CD1c-positive myeloid dendritic cell (primary cell): ENCODE measurements around the gene KCTD6.

Source experiments
- DNase-seq: peaks from one replicate; pipeline ENCODE4 v3.0.0-alpha.2; 2016; ENCODE audit errors: extremely low spot score

Gene KCTD6

DNA sequence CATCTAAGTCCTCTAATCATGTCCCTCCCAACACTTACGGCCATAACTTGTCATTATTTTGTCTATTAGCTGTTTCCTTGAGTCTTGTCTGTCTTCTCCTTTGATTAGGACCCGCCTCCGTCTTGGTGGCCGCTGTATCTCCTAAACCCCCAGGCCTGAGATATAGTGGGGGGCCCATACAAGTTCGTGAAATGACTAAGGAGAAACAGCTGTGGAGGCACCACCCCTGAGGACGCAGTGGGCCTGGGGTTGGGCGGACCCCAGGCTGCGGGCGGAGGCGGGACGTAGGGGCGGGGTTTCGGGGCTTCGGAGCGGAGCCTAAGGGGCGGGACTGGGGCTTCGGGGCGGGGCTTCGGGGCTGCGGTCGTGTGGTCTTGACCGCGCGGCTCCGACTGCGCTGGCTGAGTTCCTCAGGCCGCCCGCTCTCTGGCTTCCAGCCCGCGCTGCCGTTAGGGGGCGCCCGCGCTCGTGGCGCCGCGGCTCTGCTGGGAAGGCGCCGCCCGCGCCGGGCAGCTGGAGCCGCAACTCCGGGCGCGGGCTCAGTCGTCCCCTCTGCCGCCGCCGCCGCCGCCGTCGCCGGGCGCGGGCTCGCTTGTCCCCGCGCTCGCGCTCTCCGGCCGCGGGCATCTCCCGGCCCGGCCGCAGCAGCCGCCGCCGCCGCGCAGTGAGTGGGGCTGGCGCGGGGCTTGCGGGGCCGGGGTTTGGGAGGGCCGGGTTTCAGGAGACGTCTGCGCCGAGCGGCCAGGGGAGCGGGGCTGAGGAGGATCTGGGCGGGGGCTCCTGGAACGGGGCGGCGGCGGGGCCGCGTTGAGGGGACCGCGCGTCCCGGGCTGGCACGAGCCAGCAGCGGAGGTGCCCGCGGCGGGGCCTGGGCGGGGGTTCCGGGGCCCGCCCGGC lies at the start of gene KCTD6:
KCTD6 (plus strand) TSS at position 591 of the 897 bp plus-strand sequence. CDS start 6,660 bp downstream, outside the sequence.
- DNase-seq, result peak; percentile 97

DNA sequence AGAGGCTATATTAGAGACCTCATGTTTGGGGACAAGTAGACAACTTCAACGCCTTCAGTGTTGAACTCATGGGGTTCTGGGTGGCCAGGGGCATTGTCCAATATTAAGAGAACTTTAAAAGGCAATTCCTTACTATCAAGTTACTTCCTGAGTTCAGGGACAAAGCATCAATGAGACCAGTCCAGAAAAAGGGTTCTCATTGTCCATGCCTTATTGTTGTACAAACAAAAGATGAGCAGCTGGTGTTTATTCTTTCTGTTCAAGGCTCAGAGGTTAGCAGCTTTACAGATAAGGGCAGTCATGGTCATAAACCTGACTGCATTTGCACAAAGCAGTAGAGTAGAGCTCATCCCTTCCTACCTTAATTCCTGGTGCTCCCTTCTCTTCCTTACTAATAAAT lies 39.7 kb upstream of the KCTD6 start:
- no peak for DNase-seq

DNA sequence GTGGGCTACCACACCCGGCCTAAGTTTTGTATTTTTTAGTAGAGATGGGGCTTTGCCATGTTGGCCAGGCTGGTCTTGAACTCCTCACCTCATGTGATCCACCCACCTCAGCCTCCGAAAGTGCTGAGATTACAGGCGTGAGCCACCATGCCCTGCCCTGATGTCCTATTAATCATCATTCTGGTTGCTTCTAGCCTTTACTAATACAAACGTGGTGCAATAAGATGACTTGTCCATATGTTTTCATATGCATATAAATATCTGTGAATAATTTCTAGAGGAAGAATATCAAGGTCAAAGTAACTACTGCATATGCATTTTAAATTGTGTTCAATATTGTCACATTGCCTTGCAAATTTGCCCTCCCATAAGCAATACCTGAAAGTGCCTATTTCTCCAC lies 32.7 kb upstream of the KCTD6 start:
- DNase-seq, result no peak

DNA sequence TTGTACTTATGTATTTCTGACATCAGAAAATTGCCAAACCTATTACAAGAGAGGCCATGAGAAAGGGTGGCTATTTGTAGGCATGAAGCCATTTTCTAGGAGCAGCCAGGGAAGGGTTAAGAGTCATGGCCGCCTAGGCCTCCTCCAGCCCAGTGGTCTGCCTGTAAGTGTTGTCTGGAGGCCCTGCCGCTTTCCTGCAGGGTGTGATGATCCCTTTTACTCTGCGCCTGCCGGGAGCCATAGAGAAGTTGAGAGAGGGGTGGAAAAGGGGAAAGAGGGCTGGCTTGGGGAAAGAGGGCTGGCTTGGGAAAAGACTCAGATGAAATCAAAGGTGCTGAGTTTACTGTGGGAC lies 29.1 kb upstream of the KCTD6 start:
- no peak for DNase-seq

DNA sequence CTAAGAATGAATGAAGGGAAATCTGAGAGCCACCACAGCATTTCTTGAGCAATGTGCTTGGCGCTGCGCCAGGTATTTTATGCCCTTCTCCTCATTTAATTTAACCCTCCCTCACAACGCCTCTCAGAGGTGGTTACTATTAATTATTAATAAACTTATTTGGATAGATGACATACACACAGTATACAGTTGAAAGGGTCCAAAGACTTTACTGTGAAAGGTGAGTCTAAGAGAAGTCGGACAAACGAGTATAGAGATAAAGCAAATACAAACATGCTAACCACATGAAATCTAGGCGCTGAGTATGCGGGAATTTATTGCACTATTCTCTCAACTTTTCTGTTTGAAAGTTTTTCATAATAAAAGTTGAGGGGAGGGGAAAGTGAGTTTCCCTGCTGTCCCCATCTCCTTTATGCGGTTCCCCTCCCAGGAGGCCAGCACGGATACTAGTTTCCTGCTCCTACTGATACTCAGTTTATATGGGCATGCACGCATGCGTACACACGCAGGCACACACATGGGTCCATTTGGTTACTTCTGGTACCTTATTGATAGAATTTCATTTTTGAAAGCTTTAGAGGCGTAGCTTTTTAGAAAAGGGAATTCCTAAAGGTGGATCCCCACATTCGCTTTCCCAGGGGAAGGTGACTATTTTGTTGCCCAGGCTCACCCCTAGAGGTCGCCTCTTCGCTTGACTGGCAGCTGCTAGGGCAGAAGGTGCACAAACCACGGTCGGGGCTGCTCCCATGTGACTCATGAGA lies 28.5 kb upstream of the KCTD6 start:
- peak; percentile 75 for DNase-seq

DNA sequence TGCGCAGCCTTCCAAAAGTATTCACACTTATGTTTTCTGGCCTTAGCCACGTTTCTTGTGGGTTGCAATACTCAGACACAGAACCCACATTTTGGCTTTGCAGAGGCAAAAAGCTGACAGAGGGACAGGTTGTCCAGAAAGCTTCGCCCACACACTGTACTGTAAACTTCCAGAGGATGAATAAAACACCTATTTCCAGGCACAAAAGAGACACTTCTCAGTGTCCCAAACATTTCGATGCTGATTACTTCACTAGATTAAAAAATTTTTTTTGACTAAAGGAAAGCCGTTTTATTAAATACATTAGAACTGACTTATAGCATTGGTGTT lies 28.0 kb upstream of the KCTD6 start:
- no peak for DNase-seq

DNA sequence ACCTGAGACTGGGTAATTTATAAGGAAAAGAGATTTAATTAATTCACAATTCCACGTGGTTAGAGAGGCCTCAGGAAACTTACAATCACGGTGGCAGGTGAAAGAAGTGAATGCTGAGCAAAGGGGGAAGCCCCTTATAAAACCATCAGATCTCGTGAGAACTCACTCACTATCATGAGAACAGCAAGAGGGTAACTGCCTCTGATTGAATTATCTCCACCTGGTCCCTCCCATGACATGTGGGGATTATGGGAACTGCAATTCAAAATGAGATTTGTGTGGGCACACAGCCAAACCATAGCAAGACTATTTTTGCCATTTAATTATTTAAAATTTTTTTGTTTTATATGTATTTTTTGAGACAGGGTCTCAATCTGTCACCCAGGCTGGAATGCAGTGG lies 27.0 kb upstream of the KCTD6 start:
- peak; percentile 20 for DNase-seq

DNA sequence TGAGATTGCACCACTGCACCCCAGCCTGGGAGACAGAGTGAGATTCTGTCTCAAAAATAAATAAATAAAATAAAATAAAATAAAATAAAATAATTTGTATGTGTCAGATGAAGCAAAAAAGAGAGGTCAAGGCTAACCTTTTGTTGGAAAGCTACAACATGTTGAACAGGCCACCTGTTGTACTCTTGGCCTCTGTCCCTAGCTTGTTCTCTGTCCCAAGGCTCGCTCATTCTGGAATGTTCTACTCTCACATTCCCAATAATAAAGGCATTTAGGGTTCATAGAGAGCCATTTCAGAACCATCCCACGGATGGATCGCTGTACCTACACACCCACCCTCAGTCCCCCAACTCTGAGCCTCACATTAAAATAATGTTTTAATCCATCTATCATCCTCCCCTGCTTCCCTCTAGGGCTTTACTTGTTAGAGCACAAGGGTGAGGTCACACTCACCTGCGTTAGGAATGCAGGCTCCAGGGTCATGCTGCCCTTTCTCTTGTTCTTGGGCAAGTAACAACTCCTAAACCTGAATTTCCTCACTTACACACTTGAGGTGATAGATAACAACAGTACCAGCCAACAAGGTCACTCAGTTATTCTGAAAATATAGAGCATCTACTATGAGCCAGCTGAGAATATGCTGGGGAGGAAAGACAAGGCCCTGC lies 24.9 kb upstream of the KCTD6 start:
- DNase-seq, result no peak

DNA sequence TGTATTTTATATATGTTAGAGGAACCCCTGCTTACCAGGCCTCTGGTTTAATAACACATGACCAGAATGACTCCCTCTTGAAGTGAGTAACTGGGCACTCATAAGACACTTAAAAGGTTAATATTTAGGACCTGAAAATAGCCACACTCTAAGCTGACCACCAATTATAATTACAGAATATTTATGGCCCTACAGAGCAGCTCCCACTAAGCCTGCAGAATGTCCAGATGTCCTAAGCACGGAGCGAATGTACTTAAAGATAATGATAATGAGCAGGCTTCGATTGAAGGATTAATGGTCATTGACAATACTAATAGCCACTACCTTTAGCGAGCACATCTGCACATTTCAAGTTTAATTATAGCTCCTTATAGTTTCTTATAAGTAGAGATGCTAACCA lies 22.8 kb upstream of the KCTD6 start:
- DNase-seq, result no peak

DNA sequence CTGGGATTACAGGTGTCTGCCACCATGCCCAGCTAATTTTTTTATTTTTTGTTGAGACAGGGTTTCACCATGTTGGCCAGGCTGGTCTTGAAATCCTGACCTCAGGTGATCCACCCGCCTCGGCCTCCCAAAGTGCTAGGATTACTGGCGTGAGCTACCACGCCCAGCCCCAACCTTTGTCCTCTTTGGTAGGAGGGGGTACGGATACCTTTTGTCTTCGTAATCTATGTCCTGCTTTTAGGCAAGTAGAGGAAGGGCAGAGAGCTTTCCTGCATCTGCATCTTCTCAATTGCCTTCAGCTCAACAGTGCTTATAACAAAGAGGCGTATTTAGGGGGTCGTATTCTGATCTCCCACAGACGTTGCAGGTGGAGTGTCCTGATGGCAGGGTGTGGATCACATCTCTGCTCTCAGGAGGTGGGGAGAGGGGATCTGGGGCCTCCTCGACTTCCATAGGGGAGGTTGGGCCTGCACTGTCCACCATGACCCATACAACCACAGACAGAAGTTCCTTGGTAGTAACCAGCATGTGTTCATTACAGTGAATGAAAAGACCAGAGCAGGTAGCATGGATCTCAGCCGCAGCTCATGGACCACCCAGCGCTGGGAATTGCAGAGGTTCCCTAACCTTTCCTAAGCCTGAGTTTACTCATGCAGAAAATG lies 21.4 kb upstream of the KCTD6 start:
- DNase-seq, result no peak

DNA sequence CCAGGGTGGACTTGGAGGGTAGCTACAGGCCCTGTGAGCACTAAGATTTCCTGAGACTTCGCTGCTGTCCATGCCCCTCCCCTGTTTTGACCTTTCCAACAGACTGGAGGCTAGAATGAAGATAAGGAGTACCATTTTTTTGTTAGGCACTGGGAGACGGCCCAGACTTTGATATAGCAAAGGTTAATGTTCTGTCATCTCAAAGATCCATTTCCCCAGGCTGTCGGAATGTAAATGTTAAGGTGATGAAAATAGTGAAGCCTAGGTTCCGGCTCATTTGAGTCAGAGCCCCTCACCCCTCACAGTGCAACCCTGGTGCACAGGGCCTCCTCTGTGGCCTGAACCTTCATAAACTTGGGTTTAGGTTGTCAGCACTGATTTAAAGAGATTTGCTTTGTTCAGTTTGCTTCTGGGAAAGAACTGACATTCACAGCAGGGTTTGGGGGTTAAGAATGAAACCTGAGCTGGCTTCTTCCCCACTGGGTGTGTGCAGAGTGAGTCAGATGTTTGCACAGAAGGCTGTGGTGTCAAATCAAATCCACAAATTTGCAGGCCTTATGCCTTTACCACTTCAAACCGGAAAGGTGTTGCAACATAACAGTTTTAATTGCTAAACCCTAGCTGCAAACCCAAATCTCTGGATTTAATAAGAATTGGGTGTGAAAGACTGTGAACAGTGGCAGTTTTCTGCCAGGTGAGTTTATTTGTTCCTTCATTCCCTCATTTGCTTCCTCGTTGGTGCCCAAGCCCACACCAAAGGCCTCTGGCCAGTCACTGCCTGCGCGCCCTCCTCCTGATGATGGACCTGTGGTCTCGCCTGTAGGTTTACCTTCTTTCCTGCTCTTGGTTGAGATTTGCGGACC lies 20.6 kb upstream of the KCTD6 start:
- peak; percentile 84 for DNase-seq

DNA sequence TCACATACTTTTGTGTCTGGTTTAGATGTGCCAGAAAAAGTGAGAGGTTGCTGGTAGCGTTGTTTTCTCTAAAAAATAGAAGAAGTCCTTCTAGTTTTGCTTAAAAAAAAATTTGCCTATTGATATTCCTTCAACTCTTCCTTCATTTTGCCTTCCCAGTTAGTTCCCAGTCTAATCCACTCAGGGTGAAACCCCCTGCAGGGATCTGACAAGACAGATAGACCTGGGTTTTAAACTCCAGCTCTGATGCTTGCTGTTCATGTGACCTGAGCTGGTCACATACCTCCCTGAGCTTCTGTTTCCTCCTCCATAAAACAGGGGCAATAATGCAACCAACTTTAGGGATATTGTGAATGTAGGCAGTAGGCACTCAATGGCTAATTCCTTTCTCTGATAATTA lies 18.6 kb upstream of the KCTD6 start:
- no peak for DNase-seq

DNA sequence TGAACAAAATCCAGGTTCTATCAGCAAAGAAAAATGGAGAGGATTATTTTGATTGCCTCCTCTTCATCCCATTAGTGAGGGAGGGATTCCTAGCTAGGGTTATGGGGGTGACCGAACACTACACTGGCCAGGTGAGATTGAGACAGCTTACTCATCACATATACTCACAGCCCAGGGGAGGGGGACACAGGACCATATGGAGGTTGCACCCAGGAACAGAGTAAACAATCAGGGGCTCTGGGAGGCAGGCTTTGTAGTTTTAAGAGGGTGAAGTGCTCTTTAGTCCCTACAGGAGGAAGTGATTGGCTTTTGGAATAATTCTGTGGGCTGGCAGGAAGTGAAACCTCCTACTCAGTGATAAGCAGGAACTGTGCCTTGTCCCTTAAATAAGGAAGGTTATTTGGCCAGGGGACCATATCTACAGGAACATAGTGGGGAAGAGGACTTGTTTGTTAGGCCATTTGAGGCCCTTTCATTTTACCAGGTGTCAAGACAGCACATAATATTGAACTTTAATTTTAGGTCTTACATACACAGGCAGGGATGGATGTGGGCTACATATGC lies 17.5 kb upstream of the KCTD6 start:
- peak; percentile 90 for DNase-seq

DNA sequence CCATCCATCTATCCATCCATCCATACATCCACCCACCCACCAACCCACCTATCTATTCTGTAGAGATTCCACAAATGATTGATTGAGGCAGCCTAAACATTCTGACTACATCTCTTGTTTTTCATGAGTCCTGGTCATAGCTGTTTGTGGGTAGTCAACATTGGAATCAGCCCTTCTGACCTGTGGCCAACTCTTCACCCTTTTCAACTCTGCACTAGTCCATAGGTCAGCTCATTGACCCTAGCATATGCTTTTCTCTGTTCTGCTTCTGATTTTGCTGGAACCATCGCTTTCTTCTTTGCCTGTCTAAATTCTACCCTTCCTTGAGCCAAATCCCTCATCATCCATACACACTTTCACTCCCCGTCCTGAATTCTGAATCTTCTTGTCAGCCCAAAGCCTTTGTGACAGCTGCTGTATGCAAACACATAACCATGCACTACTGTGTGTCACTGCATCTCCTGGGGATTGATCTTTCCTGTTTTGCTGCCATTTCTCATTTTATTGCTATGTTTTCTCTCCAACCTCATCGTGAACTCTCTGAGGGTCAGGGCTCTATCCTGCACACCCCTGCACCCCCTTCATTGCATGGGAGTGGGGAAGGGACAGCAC lies 16.8 kb upstream of the KCTD6 start:
- peak; percentile 40 for DNase-seq

DNA sequence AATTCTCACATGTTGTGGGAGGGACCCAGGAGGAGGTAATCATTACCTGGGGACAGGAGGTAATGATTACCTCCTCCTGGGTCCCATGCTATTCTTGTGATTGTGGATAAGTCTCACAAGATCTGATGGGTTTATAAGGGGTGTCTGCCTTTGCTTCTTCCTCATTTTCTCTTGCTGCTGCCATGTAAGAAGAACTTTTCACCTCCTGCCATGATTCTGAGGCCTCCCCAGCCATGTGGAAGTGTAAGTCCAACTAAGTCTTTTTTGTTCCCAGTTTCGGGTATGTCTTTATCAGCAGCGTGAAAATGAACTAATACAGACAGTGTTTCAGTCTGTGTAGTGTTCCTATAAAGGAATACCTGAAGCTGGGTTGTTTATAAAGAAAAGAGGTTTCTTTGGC lies 13.1 kb upstream of the KCTD6 start:
- peak; percentile 59 for DNase-seq

DNA sequence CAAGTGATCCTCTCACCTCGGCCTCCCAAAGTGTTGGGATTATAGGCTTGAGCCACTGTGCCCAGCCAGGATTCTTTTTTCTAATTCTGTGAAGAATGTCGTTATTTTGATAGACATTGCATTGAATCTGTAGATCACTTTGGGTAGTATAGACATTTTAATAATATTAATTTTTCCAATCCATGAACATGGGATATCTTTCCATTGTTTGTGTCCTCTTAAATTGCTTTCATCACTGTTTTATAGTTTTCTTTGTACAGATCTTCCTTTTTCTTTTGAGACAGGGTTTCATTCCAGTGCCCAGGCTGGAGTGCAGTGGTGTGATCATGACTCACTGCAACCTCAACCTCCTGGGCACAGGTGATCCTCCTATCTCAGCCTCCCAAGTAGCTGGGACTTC lies 11.6 kb upstream of the KCTD6 start:
- no peak for DNase-seq

DNA sequence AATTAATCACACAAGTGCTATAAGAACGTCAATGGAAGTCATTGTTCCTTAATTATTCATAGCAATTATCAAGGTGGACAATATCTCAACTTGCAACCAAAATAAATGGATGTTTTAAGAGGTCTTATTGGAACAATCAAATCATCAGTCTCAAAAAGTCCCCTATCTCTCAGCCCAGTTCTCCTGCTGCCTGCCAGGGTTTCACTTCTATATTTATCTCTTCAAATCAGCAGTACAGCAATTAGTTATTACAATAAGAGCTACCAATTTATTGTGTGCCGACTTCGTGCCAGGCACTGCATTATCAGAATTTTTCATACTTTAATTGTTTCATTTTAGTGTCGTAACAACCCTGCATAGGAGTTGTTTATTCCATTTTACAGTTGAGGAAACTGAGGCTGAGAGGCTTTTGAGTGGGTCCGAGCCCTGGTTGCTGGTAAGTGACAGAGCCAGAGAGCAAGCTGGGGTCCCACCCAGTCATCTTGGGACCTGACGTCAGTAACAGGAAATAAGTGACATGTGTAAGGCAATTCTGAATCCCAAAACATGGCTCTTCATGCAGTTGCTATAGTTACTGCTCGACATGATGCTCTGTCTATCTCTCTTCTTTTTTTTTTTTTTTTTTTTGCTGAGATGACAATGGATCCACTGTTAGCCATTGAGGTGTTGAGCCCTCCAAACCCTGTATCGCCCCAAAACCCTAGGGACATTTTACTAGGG lies 8.8 kb upstream of the KCTD6 start:
- DNase-seq, result peak; percentile 50

DNA sequence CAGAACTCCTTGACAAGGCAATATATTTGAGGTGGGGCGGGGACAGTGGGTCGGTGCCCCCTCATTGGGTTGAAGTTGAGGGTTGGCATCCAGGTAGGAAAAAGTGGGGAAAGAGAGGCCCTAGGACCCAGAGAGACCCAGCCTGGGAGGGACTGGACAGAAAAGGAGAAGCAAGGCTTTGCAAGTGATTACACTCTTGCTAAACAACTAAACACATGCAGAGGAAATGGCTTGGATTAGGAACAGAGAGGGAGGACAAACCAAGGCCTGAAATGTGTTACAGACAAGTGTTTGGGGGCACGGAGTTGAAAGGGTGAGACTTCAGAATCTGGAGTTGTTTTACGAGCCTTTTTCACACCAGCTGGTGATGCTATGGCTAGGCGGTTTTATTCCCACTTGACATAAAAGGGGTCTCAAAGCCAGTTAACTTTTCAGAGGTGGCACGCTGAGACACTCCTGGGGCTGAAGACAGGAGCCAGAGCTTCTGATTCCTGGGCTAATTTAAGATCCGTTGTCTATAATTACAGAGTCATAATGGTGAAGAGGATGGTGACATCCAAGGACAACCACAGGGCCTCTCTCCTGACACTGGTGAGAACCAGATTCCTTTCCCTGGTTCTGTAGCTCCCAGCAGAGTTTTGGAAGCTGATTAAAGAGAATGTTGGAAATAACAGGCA lies 7.7 kb upstream of the KCTD6 start:
- peak; percentile 61 for DNase-seq

DNA sequence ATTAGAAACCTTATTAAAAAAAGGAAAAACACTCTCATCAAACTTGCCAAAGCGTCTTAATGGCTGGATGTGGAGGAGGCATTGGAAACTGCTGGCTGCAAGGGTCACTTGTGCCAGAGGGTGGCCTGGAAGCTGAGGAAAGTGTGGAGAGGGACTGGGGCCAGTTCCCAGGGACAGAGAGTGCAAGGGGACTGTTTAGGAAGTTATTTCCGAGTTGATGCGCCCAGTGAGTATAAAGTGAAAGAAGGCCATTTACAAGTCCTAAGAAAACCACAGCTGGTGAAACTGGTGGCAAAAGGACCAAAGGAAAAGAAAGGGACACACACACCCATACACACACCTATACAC lies 7.2 kb upstream of the KCTD6 start:
- no peak for DNase-seq
